Nephron (organoid): ENCODE measurements around the gene ODAD2.

ENCODE experiments used
- H3K27ac Mint-ChIP-seq, 3 experiments: 2 replicates each; pipeline ENCODE4 v1.8.0; 2020; ENCODE audit warnings: mixed read lengths in 3 of 3, mild to moderate bottlenecking in 2 of 3, moderate library complexity in 1 of 3
- H3K27me3 Mint-ChIP-seq: 2 replicates; pipeline ENCODE4 v1.8.0; 2021; ENCODE audit warnings: low read depth, mild to moderate bottlenecking, moderate library complexity, mixed read lengths
- H3K36me3 Mint-ChIP-seq: 2 replicates; pipeline ENCODE4 v1.8.0; 2020; ENCODE audit warnings: low read depth, mixed read lengths
- H3K4me1 Mint-ChIP-seq: 2 replicates; pipeline ENCODE4 v1.8.0; 2020; ENCODE audit warnings: mixed read lengths
- H3K4me3 Mint-ChIP-seq, 3 experiments: 2 replicates each; pipeline ENCODE4 v1.8.0; 2020; ENCODE audit warnings: mild to moderate bottlenecking in 3 of 3, mixed read lengths in 3 of 3, moderate library complexity in 2 of 3
- H3K9me3 Mint-ChIP-seq: 2 replicates; pipeline ENCODE4 v1.8.0; 2020; ENCODE audit warnings: mixed read lengths
- CTCF ChIP-seq, 3 experiments: fragments of 200-600 bp; sonication (generic); IDR thresholded peaks; one replicate each; pipeline ENCODE4 v1.5.0; 2021; ENCODE audit warnings: antibody characterized with exemption in 3 of 3; ENCODE audit not compliant: unreplicated experiment in 3 of 3

ODAD2 gene

DNA sequence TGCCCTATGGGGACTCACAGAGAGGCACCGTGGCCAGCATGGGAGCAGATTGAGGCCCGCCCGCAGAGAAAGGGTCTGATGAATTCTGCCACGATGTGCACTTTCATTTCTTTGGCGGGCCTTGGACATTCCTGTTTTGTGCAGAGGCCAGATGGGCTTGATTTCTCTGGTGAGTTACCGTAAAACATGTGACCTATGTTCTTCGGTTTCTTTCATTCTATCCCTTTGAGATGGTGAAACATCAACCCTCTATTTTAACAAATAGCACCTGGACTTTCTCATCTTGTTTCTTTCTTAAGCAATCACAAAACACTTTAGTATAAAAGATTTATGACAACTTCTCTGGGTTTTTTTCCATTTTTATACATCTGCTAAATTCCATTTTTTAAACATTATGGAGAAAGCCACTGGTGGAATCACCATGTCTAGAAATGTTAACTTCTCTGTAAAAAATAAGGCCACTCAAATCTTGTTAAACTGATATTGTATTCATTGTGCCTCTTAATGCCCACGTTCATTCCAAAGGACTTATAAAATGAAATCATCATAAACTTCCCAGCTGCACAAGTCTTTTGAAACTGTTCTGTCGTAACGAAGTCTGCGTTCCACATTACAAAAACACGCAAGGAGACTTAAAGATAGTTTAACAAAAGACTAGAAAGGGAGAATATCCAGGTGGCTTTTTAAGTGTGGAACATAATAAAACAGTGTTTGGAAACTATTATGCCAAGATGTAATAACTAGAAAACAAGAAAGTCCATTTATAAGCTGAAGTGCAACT is 21.4 kb upstream of the ODAD2 start:
- no peaks in the 10 kb centered on the region for H3K4me1 Mint-ChIP-seq
- no peaks in the 10 kb centered on the region for H3K36me3 Mint-ChIP-seq
- TF ChIP-seq CTCF (IDR thresholded peaks at IDR 0.05; ENCODE audit: unreplicated experiment in 3 of 3) = no peak

DNA sequence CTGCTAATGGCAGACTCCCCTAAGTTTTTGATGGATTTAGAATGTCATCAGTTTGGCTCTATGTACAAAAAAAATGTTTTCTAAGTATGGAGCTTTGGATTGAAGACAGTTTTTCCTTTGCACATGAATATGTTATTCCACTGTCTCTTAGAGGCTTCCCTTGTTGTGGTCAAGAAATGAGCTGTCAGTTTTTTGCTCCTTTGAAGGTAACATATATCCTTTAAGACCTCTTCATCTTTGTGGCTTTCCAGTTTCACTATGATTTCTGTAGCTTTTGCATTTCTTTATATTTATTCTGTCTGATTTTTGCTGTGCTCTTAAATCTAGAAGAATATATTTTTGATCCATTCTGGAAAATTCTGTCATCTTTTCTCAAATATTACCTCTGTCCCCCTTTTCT is 15.8 kb upstream of the ODAD2 start:
- peaks cover 7% of the 10 kb centered on the region for H3K9me3 Mint-ChIP-seq
- no peaks in the 10 kb centered on the region for H3K36me3 Mint-ChIP-seq
- no peak overlapping the region for H3K27ac Mint-ChIP-seq
- H3K4me1 Mint-ChIP-seq = no peaks in the 10 kb centered on the region
- H3K27me3 Mint-ChIP-seq = peaks cover 7% of the 10 kb centered on the region
- no peak for TF ChIP-seq CTCF (IDR thresholded peaks at IDR 0.05; ENCODE audit: unreplicated experiment in 3 of 3)
- H3K4me3 Mint-ChIP-seq = no peak overlapping the region

More for the DNA sequence above, 21.4 kb upstream of the ODAD2 start:
- Mint-ChIP-seq H3K27ac (no peak overlapping the region), H3K27me3 (no peaks in the 10 kb centered on the region), H3K9me3 (no peaks in the 10 kb centered on the region), H3K4me3 (no peak overlapping the region)

DNA sequence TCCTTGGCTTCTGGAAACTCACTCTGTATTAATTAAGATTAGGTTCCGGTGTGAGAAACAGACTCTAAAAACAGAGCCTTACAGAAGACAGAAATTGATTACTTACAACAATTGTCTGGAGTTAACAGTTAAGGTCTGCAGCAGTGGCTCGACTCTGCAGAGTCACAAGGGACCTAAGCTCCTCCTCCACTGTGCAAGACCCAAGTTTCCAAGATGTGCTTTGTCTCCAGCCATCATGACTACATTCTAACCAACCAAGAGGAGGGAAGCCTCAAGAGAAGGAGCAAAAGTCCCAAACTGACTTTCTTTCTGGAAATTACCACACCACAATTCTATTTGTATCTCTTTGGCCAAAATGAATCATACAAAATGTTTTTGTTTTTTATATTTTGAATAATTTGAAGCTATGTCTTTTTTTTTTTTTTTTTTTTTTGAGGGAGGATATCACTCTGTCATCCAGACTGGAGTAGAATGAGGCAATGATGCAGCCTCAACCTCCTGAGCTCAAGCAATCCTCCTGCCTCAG is 14.2 kb upstream of the ODAD2 start:
- H3K36me3 Mint-ChIP-seq = no peaks in the 10 kb centered on the region
- no peak overlapping the region for H3K4me3 Mint-ChIP-seq
- peaks cover 7% of the 10 kb centered on the region for H3K9me3 Mint-ChIP-seq
- H3K4me1 Mint-ChIP-seq = no peaks in the 10 kb centered on the region
- TF ChIP-seq CTCF (IDR thresholded peaks at IDR 0.05; ENCODE audit: unreplicated experiment in 3 of 3) = no peak
- no peak overlapping the region for H3K27ac Mint-ChIP-seq
- peaks cover 7% of the 10 kb centered on the region for H3K27me3 Mint-ChIP-seq

DNA sequence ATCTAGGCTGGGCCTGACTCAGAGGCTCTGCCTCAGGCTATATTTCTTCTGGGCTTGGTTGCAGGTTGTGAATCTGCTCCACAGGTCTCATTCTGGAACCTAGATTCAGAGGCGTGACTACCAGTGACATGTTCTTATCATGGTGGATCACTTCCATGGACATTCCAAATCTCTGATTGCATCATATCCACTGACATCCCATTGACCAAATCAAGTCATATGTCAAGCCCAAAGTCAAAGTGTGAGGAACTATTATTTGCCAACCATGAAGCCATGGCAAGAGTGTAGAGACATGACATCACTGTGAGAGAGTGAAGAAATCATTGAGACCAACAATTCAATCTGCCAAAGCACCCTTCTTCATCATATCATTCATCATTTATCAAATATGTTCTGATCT is 11.9 kb upstream of the ODAD2 start:
- no peaks in the 10 kb centered on the region for H3K36me3 Mint-ChIP-seq

DNA sequence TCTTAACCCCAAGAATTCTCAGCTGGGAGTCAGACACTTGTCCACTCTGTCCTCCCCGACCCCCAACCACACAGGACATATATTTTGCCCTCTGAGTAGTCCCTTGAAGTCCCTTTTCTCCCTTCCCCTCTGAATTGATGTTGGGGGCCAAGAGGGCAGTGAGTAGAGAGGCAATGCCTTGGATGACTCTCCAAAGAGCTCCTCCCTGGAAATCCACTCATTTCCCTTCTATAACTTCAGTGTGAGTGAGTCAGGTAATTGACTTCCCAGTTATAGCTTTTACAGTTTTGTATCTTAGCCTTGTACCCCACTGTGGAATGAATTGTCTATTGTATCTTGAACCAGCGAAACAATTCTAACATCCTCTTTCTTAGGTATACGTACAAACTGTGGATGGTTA is 9.2 kb upstream of the ODAD2 start:
- Mint-ChIP-seq H3K4me1 (no peaks in the 10 kb centered on the region), H3K27me3 (peaks cover 20% of the 10 kb centered on the region), H3K36me3 (no peaks in the 10 kb centered on the region), H3K4me3 (no peak overlapping the region), H3K27ac (no peak overlapping the region), H3K9me3 (peaks cover 3% of the 10 kb centered on the region)
- no peak for TF ChIP-seq CTCF (IDR thresholded peaks at IDR 0.05; ENCODE audit: unreplicated experiment in 3 of 3)

More for the DNA sequence above, 11.9 kb upstream of the ODAD2 start:
- Mint-ChIP-seq H3K4me3 (no peak overlapping the region), H3K9me3 (peaks cover 7% of the 10 kb centered on the region), H3K27me3 (peaks cover 24% of the 10 kb centered on the region), H3K4me1 (no peaks in the 10 kb centered on the region), H3K27ac (no peak overlapping the region)
- no peak for TF ChIP-seq CTCF (IDR thresholded peaks at IDR 0.05; ENCODE audit: unreplicated experiment in 3 of 3)

DNA sequence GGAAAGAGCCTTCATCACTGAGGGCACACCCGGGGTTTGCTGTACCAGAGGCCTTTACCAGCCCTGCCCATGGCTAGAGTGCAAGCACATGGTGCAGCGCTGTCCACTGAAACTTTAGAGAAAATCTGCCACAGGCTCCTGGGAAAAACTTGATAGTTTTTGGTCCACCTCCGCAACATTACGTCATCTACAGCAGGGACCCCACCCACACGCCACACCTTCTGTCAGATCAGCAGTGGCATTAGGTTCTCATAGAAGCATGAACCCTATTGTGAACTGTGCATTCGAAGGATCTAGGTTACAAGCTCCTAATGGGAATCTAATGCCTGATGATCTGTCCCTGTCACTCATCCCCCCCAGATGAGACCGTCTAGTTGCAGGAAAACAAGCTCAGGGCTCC is 2.5 kb upstream of the ODAD2 start:
- peaks cover 5% of the 10 kb centered on the region for H3K9me3 Mint-ChIP-seq
- peaks cover 7% of the 10 kb centered on the region for H3K4me1 Mint-ChIP-seq
- no peak overlapping the region for H3K4me3 Mint-ChIP-seq
- peaks cover 16% of the 10 kb centered on the region for H3K27me3 Mint-ChIP-seq
- H3K36me3 Mint-ChIP-seq = no peaks in the 10 kb centered on the region
- no peak for TF ChIP-seq CTCF (IDR thresholded peaks at IDR 0.05; ENCODE audit: unreplicated experiment in 3 of 3)
- no peak overlapping the region for H3K27ac Mint-ChIP-seq
